K562 (cell line): ENCODE results near the gene RAB26. TPM values are rescaled to one million over a fixed set of nuclear protein-coding genes. Genes with fewer than 3 reads are reported as not detected.

Source experiments
- CREB1 ChIP-seq, 2 experiments: sonication (generic) in 1 of 2; formaldehyde crosslinking in 1 of 2; IDR thresholded peaks; 2 replicates each; pipeline versions ENCODE4 v1.6.1 to v1.8.0; 2012 to 2022; ENCODE audit warnings: inconsistent platforms in 1 of 2, mild to moderate bottlenecking in 1 of 2, missing genetic modification reagents in 1 of 2, moderate library complexity in 1 of 2
- ZBTB40 ChIP-seq, 2 experiments: fragments of 450-650 bp in 1 of 2; sonication (generic) in 1 of 2; formaldehyde crosslinking in 1 of 2; IDR thresholded peaks; 2 replicates each; pipeline versions ENCODE4 v1.7.1 to v1.9.0; 2016 to 2022; ENCODE audit warnings: inconsistent platforms in 1 of 2, mild to moderate bottlenecking in 1 of 2, missing genetic modification reagents in 1 of 2
- polyA plus RNA-seq, 8 experiments: library from polyadenylated mRNA; depleted of rRNA in 4 of 8; stranded (reverse) in 5 of 8; unstranded in 3 of 8; fragments of >200 nt; fragmentation: Nextera tagmentation in 2 of 8; fragmentation: Illumina TruSeq in 1 of 8; extraction: Ambion mirVana in 2 of 8; extraction: Trizol in 1 of 8; gene quantifications; 2 replicates each; pipeline versions ENCODE4 v1.2.1 to v1.2.3, GENCODE V29; 2011 to 2014; ENCODE audit warnings: inconsistent platforms in 1 of 8, missing spikeins in 1 of 8
- total RNA-seq, 7 experiments: library from RNA; depleted of rRNA in 6 of 7; stranded (reverse); fragments of >200 nt in 6 of 7; fragmentation: Illumina TruSeq in 2 of 7; extraction: Trizol in 2 of 7; gene quantifications; 2 replicates each; pipeline versions ENCODE4 v1.2.1 to v1.2.3, GENCODE V29; 2011 to 2021; ENCODE audit warnings: low replicate concordance in 1 of 7

Gene RAB26
- total and polyA plus RNA-seq, 9 of the 15 experiments (the other 6 are each of a cell fraction or from before 2014, with no cell fraction given), result 0.25 to 6.1 (median 2.1) TPM

GRCh38 chr16:2150418-2151187 is 2.2 kb downstream of the RAB26 start (continued):
- no peak for TF ChIP-seq ZBTB40 (IDR thresholded peaks at IDR 0.05)
- TF ChIP-seq ZBTB40 (CRISPR knock-in tag; IDR thresholded peaks at IDR 0.05), result no peak
- peak; percentile 16; the same call in 1 of the 2 replicates for TF ChIP-seq CREB1 (IDR thresholded peaks at IDR 0.05)
- TF ChIP-seq CREB1 (CRISPR knock-in tag; IDR thresholded peaks at IDR 0.05), result no peak
- TF ChIP-seq, all 486 proteins: peak for 10
